Measurements from ENCODE around the gene CCDC187.

Gene CCDC187

GRCh38 chr9:136339173-136339957, 35.5 kb upstream of the CCDC187 start:
- peak; percentile 100 for TF ChIP-seq CTCF (conservative IDR thresholded peaks at IDR 0.05; ENCODE audit: low read depth, low read length)
- DNase-seq (ENCODE audit: low read depth) = peak; percentile 47
- no peak overlapping the region for H3K4me3 ChIP-seq (ENCODE audit: low read length)

GRCh38 chr9:136338511-136338910, 34.6 kb upstream of the CCDC187 start:
- DNase-seq (ENCODE audit: low read depth) = no peak
- H3K4me3 ChIP-seq (ENCODE audit: low read length) = no peak overlapping the region
- TF ChIP-seq CTCF (conservative IDR thresholded peaks at IDR 0.05; ENCODE audit: low read depth, low read length) = no peak

GRCh38 chr9:136337416-136338395, 33.8 kb upstream of the CCDC187 start:
- DNase-seq (ENCODE audit: low read depth) = no peak
- no peak overlapping the region for H3K4me3 ChIP-seq (ENCODE audit: low read length)
- no peak for TF ChIP-seq CTCF (conservative IDR thresholded peaks at IDR 0.05; ENCODE audit: low read depth, low read length)

GRCh38 chr9:136336881-136337280, 33.0 kb upstream of the CCDC187 start:
- no peak for TF ChIP-seq CTCF (conservative IDR thresholded peaks at IDR 0.05; ENCODE audit: low read depth, low read length)

GRCh38 chr9:136336156-136336870, 32.4 kb upstream of the CCDC187 start:
- DNase-seq (ENCODE audit: low read depth) = no peak
- TF ChIP-seq CTCF (conservative IDR thresholded peaks at IDR 0.05; ENCODE audit: low read depth, low read length) = no peak
- no peak overlapping the region for H3K4me3 ChIP-seq (ENCODE audit: low read length)

More at GRCh38 chr9:136336881-136337280, 33.0 kb upstream of the CCDC187 start:
- no peak overlapping the region for H3K4me3 ChIP-seq (ENCODE audit: low read length)
- DNase-seq (ENCODE audit: low read depth) = no peak

GRCh38 chr9:136335296-136336155, 31.6 kb upstream of the CCDC187 start:
- no peak for TF ChIP-seq CTCF (conservative IDR thresholded peaks at IDR 0.05; ENCODE audit: low read depth, low read length)
- no peak for DNase-seq (ENCODE audit: low read depth)
- H3K4me3 ChIP-seq (ENCODE audit: low read length) = no peak overlapping the region

Measured in retinal pigment epithelial cell (primary cell).